HG03460 (cell line): ENCODE results near the gene SLC6A15.

Source experiments
- ATAC-seq: cut with Tn5 transposase; IDR thresholded peaks from one replicate; pipeline ENCODE4 v1.9.1; 2021; ENCODE audit not compliant: unreplicated experiment

Gene SLC6A15

GRCh38 chr12:84875241-84875640 lies 37.4 kb downstream of the SLC6A15 start:
- no peak for ATAC-seq

- ATAC-seq: no peak
Observed at GRCh38 chr12:84874825-84875139, 37.8 kb downstream of the SLC6A15 start.

- peak; percentile 88 for ATAC-seq
Observed at GRCh38 chr12:84874125-84874824, 38.3 kb downstream of the SLC6A15 start.

- ATAC-seq: no peak
Observed at GRCh38 chr12:84862186-84862585, 50.4 kb downstream of the SLC6A15 start.

- no peak for ATAC-seq
Observed at GRCh38 chr12:84860718-84861117, 51.9 kb downstream of the SLC6A15 start.

GRCh38 chr12:84858796-84859195 lies 53.8 kb downstream of the SLC6A15 start:
- no peak for ATAC-seq

- no peak for ATAC-seq
Observed at GRCh38 chr12:84857525-84858208, 54.9 kb downstream of the SLC6A15 start.

- ATAC-seq: no peak
Observed at GRCh38 chr12:84856156-84856900, 56.3 kb downstream of the SLC6A15 start.

GRCh38 chr12:84843593-84844144 lies 68.9 kb downstream of the SLC6A15 start:
- no peak for ATAC-seq

GRCh38 chr12:84842406-84843013 lies 70.1 kb downstream of the SLC6A15 start:
- ATAC-seq: no peak

- ATAC-seq: no peak
Observed at GRCh38 chr12:84841591-84841990, 71.0 kb downstream of the SLC6A15 start.

GRCh38 chr12:84840356-84840755 lies 72.2 kb downstream of the SLC6A15 start:
- no peak for ATAC-seq

- ATAC-seq: no peak
Observed at GRCh38 chr12:84826925-84827324, 85.7 kb downstream of the SLC6A15 start.

- ATAC-seq: no peak
Observed at GRCh38 chr12:84825149-84825548, 87.5 kb downstream of the SLC6A15 start.

- no peak for ATAC-seq
Observed at GRCh38 chr12:84822525-84822924, 90.1 kb downstream of the SLC6A15 start.

GRCh38 chr12:84816916-84817695 lies 95.5 kb downstream of the SLC6A15 start:
- no peak for ATAC-seq

GRCh38 chr12:84814664-84815245 lies 97.8 kb downstream of the SLC6A15 start:
- no peak for ATAC-seq

GRCh38 chr12:84813780-84814663 lies 98.6 kb downstream of the SLC6A15 start:
- ATAC-seq: no peak

- no peak for ATAC-seq
Observed at GRCh38 chr12:84811291-84811690, 101.3 kb downstream of the SLC6A15 start.
